GM10248 (cell line): Measurements from ENCODE around the gene TBC1D20.

Experiments
- CTCF ChIA-PET: fragments of 300-600 bp; sonication (Branson Sonifier 250); formaldehyde crosslinking; extraction: SDS; loops from one replicate; lab custom pipeline; 2021; ENCODE audit warnings: antibody characterized with exemption; lab: Yijun Ruan, JAX
- POLR2A ChIA-PET: fragments of 350-650 bp; sonication (Branson Sonifier 250); formaldehyde crosslinking; extraction: SDS; loops from one replicate; lab custom pipeline; 2020; ENCODE audit warnings: antibody characterized with exemption; lab: Yijun Ruan, JAX
- DNase-seq: peaks from one replicate; pipeline ENCODE4 v3.0.0; 2012; ENCODE audit errors: extremely low spot score
- TF ChIP-seq, protein P1 (sequence below): IDR thresholded peaks from 2 replicates; pipeline ENCODE4 v1.5.1; 2012; ENCODE audit warnings: mild to moderate bottlenecking, low read depth; ENCODE audit errors: extremely low read depth, missing control alignments, control extremely low read depth

TBC1D20 gene

DNA sequence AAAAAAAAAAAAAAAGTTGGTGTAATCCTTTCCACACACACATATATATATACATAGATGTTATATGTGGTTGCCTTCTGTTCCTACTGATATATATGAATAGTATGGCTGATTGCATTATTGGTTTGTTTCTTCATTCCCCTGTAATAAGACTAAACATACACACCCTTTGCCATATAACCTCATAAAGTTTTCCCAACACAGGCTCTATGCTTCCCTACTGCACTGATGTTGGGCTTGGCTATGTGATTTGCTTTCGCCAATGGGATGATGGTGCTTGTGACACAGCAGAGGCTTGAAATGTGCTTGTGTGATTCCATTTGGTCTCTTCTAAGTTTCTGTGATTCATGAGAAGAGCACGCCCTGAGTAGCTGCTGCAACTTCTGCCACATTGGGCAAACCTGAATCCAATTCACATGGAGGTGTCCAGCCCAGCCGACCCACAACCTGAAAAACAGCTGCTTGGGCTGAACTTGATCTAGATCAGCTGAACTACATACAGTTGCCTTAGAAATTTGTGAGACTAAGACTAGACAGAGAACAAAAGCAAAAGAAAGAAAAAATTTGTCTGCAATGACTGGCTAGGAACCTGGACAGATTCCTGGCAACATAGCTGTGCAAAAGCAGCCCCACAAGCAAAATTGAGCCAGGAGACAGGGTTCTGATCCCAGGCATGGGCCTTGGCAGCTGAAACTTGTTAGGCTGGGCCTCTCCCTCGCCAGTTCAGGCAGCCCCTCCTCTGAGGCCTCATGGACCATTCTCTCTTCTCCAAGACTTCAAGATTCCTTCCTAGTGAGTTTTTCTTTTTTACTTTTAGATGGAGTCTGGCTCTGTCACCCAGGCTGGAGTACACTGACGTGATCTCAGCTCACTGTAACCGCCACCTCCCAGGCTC, 13.4 kb upstream of the TBC1D20 start:
- ChIA-PET POLR2A (no interaction called here), CTCF (interaction anchor here (1.2 to 5.2 kb wide), 5 partner anchors 10 to 130 kb away, joined by 3 to 79 read pairs (median 3); no protein-coding TSS in a partner anchor)
- DNase-seq, result no peak
- TF ChIP-seq, protein P1, sequence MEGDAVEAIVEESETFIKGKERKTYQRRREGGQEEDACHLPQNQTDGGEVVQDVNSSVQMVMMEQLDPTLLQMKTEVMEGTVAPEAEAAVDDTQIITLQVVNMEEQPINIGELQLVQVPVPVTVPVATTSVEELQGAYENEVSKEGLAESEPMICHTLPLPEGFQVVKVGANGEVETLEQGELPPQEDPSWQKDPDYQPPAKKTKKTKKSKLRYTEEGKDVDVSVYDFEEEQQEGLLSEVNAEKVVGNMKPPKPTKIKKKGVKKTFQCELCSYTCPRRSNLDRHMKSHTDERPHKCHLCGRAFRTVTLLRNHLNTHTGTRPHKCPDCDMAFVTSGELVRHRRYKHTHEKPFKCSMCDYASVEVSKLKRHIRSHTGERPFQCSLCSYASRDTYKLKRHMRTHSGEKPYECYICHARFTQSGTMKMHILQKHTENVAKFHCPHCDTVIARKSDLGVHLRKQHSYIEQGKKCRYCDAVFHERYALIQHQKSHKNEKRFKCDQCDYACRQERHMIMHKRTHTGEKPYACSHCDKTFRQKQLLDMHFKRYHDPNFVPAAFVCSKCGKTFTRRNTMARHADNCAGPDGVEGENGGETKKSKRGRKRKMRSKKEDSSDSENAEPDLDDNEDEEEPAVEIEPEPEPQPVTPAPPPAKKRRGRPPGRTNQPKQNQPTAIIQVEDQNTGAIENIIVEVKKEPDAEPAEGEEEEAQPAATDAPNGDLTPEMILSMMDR, result no peak

DNA sequence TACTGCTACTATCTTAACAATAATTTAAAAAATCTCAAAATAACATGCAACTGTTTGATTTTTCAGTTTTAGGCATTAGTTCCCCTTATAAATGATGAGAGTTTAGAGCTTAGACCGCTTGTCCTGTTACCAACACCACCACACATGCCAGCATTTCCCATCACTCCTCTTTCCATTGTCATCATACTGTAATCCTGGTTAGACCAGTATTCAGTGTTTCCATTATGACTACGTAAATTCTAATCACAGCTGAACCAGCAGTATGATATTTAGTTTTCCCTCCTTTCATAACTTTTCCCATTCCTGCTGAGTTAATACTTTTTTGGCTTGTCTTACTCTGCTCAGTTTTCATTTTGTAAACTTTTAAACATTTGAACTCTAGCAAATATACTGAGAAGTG, 12.2 kb upstream of the TBC1D20 start:
- ChIA-PET CTCF (interaction anchor here (0.9 to 2.0 kb wide), 2 partner anchors 11 to 120 kb away, joined by 3 to 4 read pairs; no protein-coding TSS in a partner anchor), POLR2A (no interaction called here)
- TF ChIP-seq, protein P1, result no peak
- DNase-seq, result no peak

DNA sequence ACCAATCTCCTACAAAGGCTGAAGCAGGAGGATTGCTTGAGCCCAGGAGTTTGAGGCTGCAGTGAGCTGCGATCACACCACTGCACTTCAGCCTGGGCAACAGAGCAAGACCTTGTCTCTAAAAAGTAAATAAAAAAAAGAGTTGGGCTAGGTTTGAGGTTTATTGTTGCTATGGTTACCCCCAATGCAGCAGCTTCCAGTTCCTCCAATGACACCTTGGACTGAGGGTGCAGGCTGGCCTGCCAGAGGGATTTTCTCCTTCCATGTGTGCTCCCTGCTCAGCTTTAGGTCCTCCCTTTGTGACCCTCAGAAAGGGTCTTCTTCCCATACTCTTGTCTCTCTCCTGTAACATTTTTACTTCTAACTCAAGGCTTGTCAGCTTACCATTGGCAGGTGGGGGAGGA, 10.6 kb upstream of the TBC1D20 start:
- no peak for DNase-seq
- POLR2A ChIA-PET, result no interaction called here
- TF ChIP-seq, protein P1, result no peak
- CTCF ChIA-PET, result interaction anchor here (1.0 to 2.0 kb wide), 3 partner anchors 118 to 173 kb away, joined by 3 to 4 read pairs (median 3); no protein-coding TSS in a partner anchor

DNA sequence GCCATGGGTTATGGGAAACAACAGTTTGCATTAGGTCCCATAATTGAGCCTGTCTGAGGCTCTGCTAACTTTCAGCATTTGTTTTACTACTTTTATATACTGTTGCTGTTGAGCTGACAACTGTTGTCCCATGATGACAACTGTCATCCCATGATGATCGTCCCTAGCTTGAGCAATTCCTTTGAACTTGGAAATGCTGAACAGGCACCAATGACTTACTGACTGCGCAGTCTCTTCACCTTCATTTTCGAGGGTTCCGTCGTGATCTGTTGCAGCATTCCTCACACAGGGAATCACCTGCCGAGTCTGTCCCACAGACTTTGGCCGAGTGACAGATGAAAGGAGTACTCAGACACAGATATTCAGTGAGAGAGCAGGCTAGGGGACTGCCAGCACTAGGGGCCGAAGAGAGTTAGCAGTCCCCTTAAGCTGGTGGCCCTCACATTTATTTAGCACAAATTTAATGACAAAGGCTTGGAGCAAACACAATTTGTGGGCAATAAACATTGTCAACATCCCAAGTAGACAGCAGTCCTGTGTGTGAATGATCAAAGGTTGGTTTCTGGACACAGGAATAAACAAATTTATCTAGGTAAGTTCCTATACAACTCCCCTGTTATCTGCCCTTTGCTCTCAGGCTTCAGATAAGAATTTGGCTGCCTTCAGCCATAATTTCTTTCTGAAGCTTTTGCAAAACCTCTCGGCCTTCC, 10.0 kb upstream of the TBC1D20 start:
- TF ChIP-seq, protein P1, result no peak
- no peak for DNase-seq
- CTCF ChIA-PET, result interaction anchor here (1.3 to 1.4 kb wide), 2 partner anchors 119 to 122 kb away, joined by 3 read pairs; no protein-coding TSS in a partner anchor
- POLR2A ChIA-PET, result no interaction called here

DNA sequence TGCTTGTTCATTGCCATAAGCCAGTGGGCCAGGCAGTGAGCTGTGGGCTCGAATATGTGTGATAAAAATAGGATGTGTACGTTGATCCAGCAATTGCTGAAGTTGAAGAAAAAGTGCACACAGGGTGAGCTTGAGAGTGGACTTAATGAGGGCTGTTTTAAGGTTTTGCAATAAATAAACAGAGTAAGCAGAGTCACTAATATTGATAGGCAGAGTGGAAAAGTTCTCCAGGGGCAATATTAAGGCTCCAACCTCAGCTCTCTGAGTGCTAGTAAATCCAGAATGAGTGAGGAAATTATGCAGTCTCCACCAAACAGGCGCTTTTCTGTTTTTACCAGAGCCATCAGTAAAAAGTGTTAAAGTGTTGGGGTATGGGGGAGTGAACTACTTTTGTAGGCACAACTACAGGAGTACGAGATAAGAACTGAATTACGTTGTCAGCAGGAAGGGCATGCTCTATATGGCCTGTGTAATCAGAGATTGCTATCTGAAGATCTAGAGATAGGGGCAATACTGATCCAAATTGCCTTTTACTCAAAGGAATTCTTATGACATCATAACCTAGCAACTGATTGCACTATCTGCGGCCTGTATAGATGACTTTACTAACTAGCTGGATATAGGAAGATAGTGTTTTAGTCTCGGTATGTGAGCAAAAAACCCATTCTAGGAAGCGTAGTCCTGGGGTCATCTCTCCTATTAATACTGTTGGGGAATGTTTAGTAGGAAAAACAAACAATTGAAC, 7.6 kb upstream of the TBC1D20 start:
- TF ChIP-seq, protein P1, result no peak
- CTCF ChIA-PET, result no interaction called here
- POLR2A ChIA-PET, result no interaction called here
- no peak for DNase-seq

DNA sequence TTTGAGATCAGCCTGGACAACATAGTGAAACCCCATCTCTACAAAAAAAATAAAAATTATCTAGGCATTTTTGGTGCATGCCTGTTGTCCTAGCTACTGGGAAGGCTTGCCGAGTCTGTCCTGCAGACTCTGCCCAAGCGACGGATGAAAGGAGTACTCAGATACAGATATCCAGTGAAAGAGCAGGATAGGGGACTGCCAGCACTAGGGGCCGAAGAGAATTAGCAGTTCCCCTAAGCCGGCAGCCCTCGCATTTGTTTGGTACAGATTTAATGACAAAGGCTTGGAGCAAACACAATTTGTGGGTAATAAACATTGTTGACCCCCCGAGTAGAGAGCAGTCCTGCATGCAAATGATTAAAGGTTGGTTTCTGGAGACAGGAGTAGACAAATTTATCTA, 5.4 kb upstream of the TBC1D20 start:
- TF ChIP-seq, protein P1, result no peak
- POLR2A ChIA-PET, result no interaction called here
- CTCF ChIA-PET, result interaction anchor here (1.1 kb wide), 2 partner anchors 22 to 137 kb away, joined by 3 to 6 read pairs; no protein-coding TSS in a partner anchor

More for the DNA sequence above, 5.4 kb upstream of the TBC1D20 start:
- no peak for DNase-seq
